Gastrocnemius medialis (tissue), 4 donors: Measurements from ENCODE around the gene CMPK2. TPM values are rescaled to one million over a fixed set of nuclear protein-coding genes. Genes with fewer than 3 reads are reported as not detected.

ENCODE experiments used
- ATAC-seq, 2 donors: fragments of 150-250 bp; one replicate each; pipeline ENCODE4 v1.9.1; 2016
- DNase-seq, 2 donors: peaks; one replicate each; pipeline ENCODE4 v3.0.0-alpha.2; 2019
- H3K27ac ChIP-seq, 4 donors: fragments of 200-600 bp; sonication (generic); 1 replicate in 1 of 4; 2 replicates in 3 of 4; pipeline ENCODE4 v1.5.1; 2016 to 2018; ENCODE audit warnings: mild to moderate bottlenecking in 2 of 4, moderate library complexity in 1 of 4
- H3K27me3 ChIP-seq, 3 donors: fragments of 200-600 bp; sonication (generic) in 2 of 3; 1 replicate in 1 of 3; 2 replicates in 2 of 3; pipeline versions ENCODE4 v1.5.1 to v1.6.0; 2016 to 2019; ENCODE audit warnings: mild to moderate bottlenecking in 1 of 3, moderate library complexity in 1 of 3
- H3K36me3 ChIP-seq, 2 donors: fragments of 200-600 bp; sonication (generic) in 1 of 2; one replicate each; pipeline ENCODE4 v1.5.1; 2017 to 2018
- H3K4me1 ChIP-seq, 2 donors: fragments of 200-600 bp; sonication (generic) in 1 of 2; one replicate each; pipeline ENCODE4 v1.5.1; 2016 to 2017; ENCODE audit warnings: mild to moderate bottlenecking in 2 of 2
- H3K4me3 ChIP-seq, 4 donors: fragments of 200-600 bp; sonication (generic) in 3 of 4; 1 replicate in 1 of 4; 2 replicates in 3 of 4; pipeline ENCODE4 v1.5.1; 2016 to 2019; ENCODE audit warnings: mild to moderate bottlenecking in 2 of 4
- H3K9me3 ChIP-seq, 3 donors: fragments of 200-600 bp; sonication (generic) in 2 of 3; 1 replicate in 1 of 3; 2 replicates in 2 of 3; pipeline ENCODE4 v1.5.1; 2016 to 2019
- POLR2A ChIP-seq, 2 donors: fragments of 450-650 bp; IDR thresholded peaks; one replicate each; pipeline ENCODE4 v1.6.1; 2017; ENCODE audit warnings: antibody characterized with exemption in 2 of 2, mild to moderate bottlenecking in 2 of 2, moderate library complexity in 2 of 2
- in situ Hi-C, 4 donors: fragments of 200-750 bp; cut with MboI; loops; one replicate each; pipeline versions ENCODE4 v1.15.0 to v1.8.0; 2017; ENCODE audit warnings: low sequenced_read_pairs in 4 of 4
- intact Hi-C: fragments of 100-400 bp; cut with DNase I; formaldehyde crosslinking; loops from one replicate; pipeline ENCODE4 v1.15.1; 2023; ENCODE audit warnings: low total_unique reads
- total RNA-seq, 4 donors: library from RNA; depleted of rRNA; stranded (reverse); fragments of >200 nt; gene quantifications; one replicate each; pipeline versions ENCODE4 v1.1.0 to v1.2.3, GENCODE V29; 2016
- TF ChIP-seq, protein P1 (sequence below), 5 experiments: fragments of 450-650 bp in 3 of 5; fragments of 200-600 bp in 2 of 5; sonication (generic) in 2 of 5; IDR thresholded peaks in 4 of 5; conservative IDR thresholded peaks in 1 of 5; 1 replicate in 4 of 5; 2 replicates in 1 of 5; pipeline ENCODE4 v1.5.1; 2016 to 2019; ENCODE audit warnings: antibody characterized with exemption in 5 of 5, mild to moderate bottlenecking in 3 of 5, moderate library complexity in 3 of 5

Gene CMPK2
- total RNA-seq, 4 donors from 2014 or later, result 2.1 to 12.2 (median 3.3) TPM

DNA sequence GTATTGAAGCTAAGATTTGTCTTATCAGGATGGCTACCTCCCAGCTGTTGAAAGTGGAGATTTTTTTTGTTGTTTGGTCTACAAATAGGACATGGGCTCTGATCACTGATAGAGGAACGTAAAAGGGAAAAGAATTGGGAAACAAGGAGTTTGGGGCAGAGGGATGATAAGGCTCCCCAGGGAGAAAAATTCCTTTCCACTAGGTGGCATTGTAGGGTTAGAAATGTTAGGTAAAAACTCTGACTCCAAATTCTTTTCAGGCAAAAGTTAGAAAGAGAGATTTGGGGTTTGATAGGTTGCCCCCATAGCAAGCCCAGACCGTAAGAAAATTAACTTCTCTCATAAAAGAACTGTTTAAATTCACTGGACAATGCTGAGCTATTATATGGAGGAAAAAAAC, 19.8 kb downstream of the CMPK2 start:
- ATAC-seq, result no peak
- intact Hi-C loops, result no loop called here
- Histone ChIP-seq H3K9me3 (peaks cover 0 to 44% (median 18%) of the 10 kb centered on the region in 3 donors), H3K36me3 (peaks cover 0 to 33% of the 10 kb centered on the region in 2 donors), H3K4me1 (no peaks in the 10 kb centered on the region), H3K4me3 (no peak overlapping the region), H3K27me3 (no peaks in the 10 kb centered on the region), H3K27ac (no peak overlapping the region)
- in situ Hi-C loops, result no loop called here
- no peak for TF ChIP-seq POLR2A (IDR thresholded peaks at IDR 0.05)
- TF ChIP-seq, protein P1, sequence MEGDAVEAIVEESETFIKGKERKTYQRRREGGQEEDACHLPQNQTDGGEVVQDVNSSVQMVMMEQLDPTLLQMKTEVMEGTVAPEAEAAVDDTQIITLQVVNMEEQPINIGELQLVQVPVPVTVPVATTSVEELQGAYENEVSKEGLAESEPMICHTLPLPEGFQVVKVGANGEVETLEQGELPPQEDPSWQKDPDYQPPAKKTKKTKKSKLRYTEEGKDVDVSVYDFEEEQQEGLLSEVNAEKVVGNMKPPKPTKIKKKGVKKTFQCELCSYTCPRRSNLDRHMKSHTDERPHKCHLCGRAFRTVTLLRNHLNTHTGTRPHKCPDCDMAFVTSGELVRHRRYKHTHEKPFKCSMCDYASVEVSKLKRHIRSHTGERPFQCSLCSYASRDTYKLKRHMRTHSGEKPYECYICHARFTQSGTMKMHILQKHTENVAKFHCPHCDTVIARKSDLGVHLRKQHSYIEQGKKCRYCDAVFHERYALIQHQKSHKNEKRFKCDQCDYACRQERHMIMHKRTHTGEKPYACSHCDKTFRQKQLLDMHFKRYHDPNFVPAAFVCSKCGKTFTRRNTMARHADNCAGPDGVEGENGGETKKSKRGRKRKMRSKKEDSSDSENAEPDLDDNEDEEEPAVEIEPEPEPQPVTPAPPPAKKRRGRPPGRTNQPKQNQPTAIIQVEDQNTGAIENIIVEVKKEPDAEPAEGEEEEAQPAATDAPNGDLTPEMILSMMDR (IDR thresholded peaks at IDR 0.05 in 4 of 5, conservative IDR thresholded peaks at IDR 0.05 in 1 of 5), result no peak
- no peak for DNase-seq

DNA sequence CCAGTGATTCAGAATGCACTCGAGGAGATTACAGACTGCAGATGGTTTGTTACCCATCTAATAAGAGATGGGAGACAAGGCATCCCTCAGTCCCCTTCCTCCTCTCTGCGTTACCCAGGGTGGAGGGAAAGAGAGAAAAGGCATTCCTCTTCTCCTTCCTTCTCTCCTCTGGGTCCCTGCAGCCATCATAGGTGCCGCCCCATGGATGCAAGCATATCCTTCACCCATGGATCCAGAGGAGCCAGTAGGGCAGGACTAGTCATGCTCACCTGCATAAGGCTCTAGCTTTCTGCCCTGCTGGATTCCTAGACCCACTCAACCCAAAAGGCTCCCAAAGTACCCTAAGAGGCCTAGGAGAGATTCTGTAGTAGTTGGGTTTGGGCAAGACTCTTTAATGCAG, 20.4 kb downstream of the CMPK2 start:
- TF ChIP-seq POLR2A (IDR thresholded peaks at IDR 0.05), result no peak
- TF ChIP-seq, protein P1 (IDR thresholded peaks at IDR 0.05 in 4 of 5, conservative IDR thresholded peaks at IDR 0.05 in 1 of 5), result no peak

DNA sequence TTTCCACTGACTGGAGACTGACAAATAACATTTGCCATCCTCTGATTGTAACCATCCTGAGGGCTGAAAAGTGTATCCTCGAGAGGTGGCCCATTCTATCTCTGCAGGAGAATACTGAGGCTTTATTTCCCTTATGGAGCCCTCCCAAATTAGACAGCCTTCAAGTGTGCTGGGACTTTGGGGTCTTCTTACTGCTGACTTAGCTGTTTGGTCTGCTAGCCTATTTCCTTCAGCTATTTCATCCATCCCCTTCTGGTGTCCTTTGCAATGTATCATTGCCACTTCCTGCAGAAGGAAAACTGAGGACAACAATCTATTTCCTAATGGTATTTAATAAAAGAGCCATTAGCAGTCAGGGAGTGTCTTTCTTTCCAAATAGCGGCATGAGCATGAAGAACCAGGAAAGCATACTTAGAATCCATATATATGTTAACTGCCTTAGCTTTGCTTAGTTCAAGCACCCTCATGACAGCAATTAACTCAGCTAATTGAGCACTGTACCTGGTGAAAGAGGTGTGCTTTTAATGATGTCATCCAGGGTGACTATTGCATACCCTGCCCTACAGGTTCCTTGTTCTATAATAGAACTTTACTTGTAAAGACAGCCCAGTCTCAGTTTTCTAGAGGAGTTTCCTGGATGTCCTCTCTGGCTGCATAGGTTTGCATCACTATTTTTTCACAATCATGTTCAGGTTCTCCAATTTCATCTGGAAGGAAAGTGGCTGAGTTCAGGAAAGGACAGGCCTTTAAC, 24.0 kb downstream of the CMPK2 start:
- H3K27ac ChIP-seq, result no peak overlapping the region
- intact Hi-C loops, result no loop called here
- H3K4me1 ChIP-seq, result no peaks in the 10 kb centered on the region
- in situ Hi-C loops, result no loop called here
- peaks cover 0 to 7% of the 10 kb centered on the region in 2 donors for H3K36me3 ChIP-seq
- H3K9me3 ChIP-seq, result peaks cover 0 to 42% (median 15%) of the 10 kb centered on the region in 3 donors
- no peaks in the 10 kb centered on the region for H3K27me3 ChIP-seq
- DNase-seq, result no peak
- ATAC-seq, result no peak
- TF ChIP-seq POLR2A (IDR thresholded peaks at IDR 0.05), result no peak
- H3K4me3 ChIP-seq, result no peak overlapping the region

More for the DNA sequence above, 20.4 kb downstream of the CMPK2 start:
- H3K36me3 ChIP-seq, result peaks cover 0 to 33% of the 10 kb centered on the region in 2 donors
- H3K27me3 ChIP-seq, result no peaks in the 10 kb centered on the region
- H3K4me3 ChIP-seq, result no peak overlapping the region
- in situ Hi-C loops, result no loop called here
- DNase-seq, result no peak
- peaks cover 0 to 44% (median 18%) of the 10 kb centered on the region in 3 donors for H3K9me3 ChIP-seq
- no peak for ATAC-seq
- intact Hi-C loops, result no loop called here
- H3K4me1 ChIP-seq, result no peaks in the 10 kb centered on the region
- H3K27ac ChIP-seq, result no peak overlapping the region

DNA sequence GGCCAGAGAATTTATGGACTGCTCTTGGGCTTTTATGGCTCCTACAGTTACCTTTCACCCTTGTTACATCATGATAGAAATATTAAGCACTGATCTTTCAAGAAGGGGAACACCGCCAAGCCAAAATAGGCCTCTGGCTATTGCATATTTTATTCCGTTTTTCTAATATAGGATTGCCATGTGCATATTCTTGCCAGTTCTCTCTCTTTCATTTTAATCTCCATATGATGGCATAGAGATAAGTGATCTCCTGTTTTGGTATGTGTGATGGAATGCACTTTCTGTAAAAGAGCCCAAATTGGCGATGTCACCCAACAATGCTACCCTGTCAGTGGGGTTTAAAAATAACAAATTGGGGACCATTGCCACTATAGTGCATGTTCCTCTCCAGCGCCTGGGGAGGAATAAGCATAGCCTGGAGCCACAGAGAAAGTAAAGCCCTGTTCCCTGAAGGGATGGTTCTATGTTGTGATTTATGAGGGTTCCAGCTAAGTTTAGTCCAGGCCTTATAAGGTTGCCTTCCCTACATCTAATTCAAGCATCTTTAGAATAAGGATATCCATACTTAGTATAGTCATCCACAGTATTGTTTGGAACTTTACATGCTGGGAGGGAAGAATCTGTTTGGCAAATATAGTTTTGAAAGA, 26.9 kb downstream of the CMPK2 start:
- Histone ChIP-seq H3K27ac (no peak overlapping the region), H3K4me1 (no peaks in the 10 kb centered on the region), H3K9me3 (peaks cover 0 to 13% (median 0%) of the 10 kb centered on the region in 3 donors), H3K36me3 (no peaks in the 10 kb centered on the region), H3K4me3 (no peak overlapping the region), H3K27me3 (no peaks in the 10 kb centered on the region)
- ATAC-seq (no peak), DNase-seq (no peak)
- in situ Hi-C loops (no loop called here), intact Hi-C loops (no loop called here)
- TF ChIP-seq, protein P1 (IDR thresholded peaks at IDR 0.05 in 4 of 5, conservative IDR thresholded peaks at IDR 0.05 in 1 of 5), result no peak
- TF ChIP-seq POLR2A (IDR thresholded peaks at IDR 0.05), result no peak

DNA sequence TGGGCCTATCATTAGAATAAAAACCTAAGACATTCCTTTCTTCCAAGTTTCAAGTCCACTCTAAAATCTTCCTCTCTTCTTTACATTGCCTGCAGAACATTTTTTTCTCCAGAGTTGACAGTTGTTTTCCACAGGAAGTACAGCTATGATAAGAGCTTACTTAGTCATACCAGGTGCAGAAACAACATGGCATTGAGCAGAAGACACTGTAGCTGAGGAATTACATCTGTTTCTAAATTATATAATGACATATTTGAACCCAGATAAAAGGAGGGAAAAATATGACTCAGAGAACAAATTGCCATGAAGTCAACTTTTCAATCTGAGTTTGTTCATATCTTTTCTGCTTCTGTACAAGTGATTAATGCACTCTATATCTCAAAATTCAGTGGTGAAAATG, 30.2 kb downstream of the CMPK2 start:
- TF ChIP-seq, protein P1 (IDR thresholded peaks at IDR 0.05 in 4 of 5, conservative IDR thresholded peaks at IDR 0.05 in 1 of 5), result no peak
- no peak for TF ChIP-seq POLR2A (IDR thresholded peaks at IDR 0.05)
- Histone ChIP-seq H3K9me3 (no peaks in the 10 kb centered on the region), H3K27me3 (no peaks in the 10 kb centered on the region), H3K36me3 (no peaks in the 10 kb centered on the region), H3K4me1 (no peaks in the 10 kb centered on the region), H3K4me3 (no peak overlapping the region), H3K27ac (no peak overlapping the region)
- intact Hi-C loops (no loop called here), in situ Hi-C loops (no loop called here)
- ATAC-seq (no peak), DNase-seq (no peak)
